ENCODE measurements around the gene OR11L1.

OR11L1 gene

DNA sequence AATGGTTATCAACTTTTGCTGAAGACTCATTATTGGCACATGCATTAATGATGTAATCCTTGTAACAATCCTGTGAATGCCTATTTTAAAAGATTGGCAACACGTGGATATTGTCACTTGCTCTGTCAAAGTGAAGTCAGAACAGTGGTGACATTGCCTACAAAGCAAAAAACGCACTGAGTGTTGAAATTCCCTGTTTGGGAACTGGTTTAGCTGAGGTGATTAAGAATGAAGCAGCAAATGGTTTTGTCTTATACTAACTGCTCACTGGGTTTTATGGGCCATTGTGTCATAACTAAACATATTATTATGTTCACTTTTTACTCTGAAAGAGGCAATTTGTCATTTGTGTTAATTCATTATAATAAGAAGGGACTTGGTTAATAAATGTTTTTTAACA, 29.1 kb downstream of the OR11L1 start:
- DNase-seq (ENCODE audit: low read depth, low spot score): no peak

- DNase-seq (ENCODE audit: low read depth, low spot score): no peak
Measured at GRCh38 chr1:247797518-247797917, 44.2 kb downstream of the OR11L1 start.

All from ELF-1 (cell line).